WTC11 (cell line): Measurements from ENCODE around the gene SEBOX. TPM values are rescaled to one million over a fixed set of nuclear protein-coding genes. Genes with fewer than 3 reads are reported as not detected.

Experiments
- ATAC-seq: fragments of 200-7000 bp; cut with Tn5 transposase; 2 replicates; pipeline ENCODE4 v1.10.0; 2021; ENCODE audit warnings: mild to moderate bottlenecking, moderate library complexity
- CTCF ChIA-PET: fragments of 300-600 bp; sonication (Branson Sonifier 250); formaldehyde crosslinking; loops from one replicate; lab custom pipeline; 2021; ENCODE audit warnings: antibody characterized with exemption; lab: Charles Lee
- POLR2A ChIA-PET: fragments of 350-600 bp; sonication (Branson Sonifier 250); formaldehyde crosslinking; loops from one replicate; lab custom pipeline; 2021; ENCODE audit warnings: antibody characterized with exemption; lab: Charles Lee
- DNase-seq: peaks from one replicate; pipeline ENCODE4 v3.0.0; 2021; ENCODE audit warnings: low spot score
- H3K27ac Mint-ChIP-seq: 2 replicates; pipeline ENCODE4 v1.8.0; 2021; ENCODE audit warnings: mixed read lengths
- H3K27me3 Mint-ChIP-seq: 2 replicates; pipeline ENCODE4 v1.8.0; 2021; ENCODE audit warnings: low read depth, mild to moderate bottlenecking, moderate library complexity, mixed read lengths
- H3K36me3 Mint-ChIP-seq: 2 replicates; pipeline ENCODE4 v1.8.0; 2021; ENCODE audit warnings: mixed read lengths
- H3K4me1 Mint-ChIP-seq: 2 replicates; pipeline ENCODE4 v1.8.0; 2022; ENCODE audit warnings: mixed read lengths
- H3K4me3 Mint-ChIP-seq: 2 replicates; pipeline ENCODE4 v1.8.0; 2021; ENCODE audit warnings: mild to moderate bottlenecking, moderate library complexity, mixed read lengths
- H3K9me3 Mint-ChIP-seq: 2 replicates; pipeline ENCODE4 v1.8.0; 2021; ENCODE audit warnings: mixed read lengths
- ETV6 ChIP-seq: sonication (generic); formaldehyde crosslinking; IDR thresholded peaks from 2 replicates; pipeline ENCODE4 v1.8.1; 2022; ENCODE audit warnings: mild to moderate bottlenecking, missing genetic modification reagents
- GABPB1 ChIP-seq: sonication (generic); formaldehyde crosslinking; IDR thresholded peaks from 2 replicates; pipeline ENCODE4 v1.8.1; 2023; ENCODE audit warnings: mild to moderate bottlenecking, missing genetic modification reagents
- GRHL2 ChIP-seq: fragments of 250-450 bp; sonication (Bioruptor Pico); IDR thresholded peaks from 2 replicates; pipeline ENCODE4 v1.8.0; 2022; ENCODE audit warnings: mild to moderate bottlenecking, moderate library complexity; ENCODE audit not compliant: insufficient replicate concordance, severe bottlenecking
- GTF2I ChIP-seq: fragments of 250-450 bp; sonication (Bioruptor Pico); conservative IDR thresholded peaks from 2 replicates; pipeline ENCODE4 v1.4.0; 2021; ENCODE audit warnings: mild to moderate bottlenecking
- MXD4 ChIP-seq: fragments of 250-450 bp; sonication (Bioruptor Pico); IDR thresholded peaks from 2 replicates; pipeline ENCODE4 v1.8.0; 2021; ENCODE audit warnings: mild to moderate bottlenecking, moderate library complexity, borderline replicate concordance
- NFE2L1 ChIP-seq: sonication (generic); formaldehyde crosslinking; IDR thresholded peaks from 2 replicates; pipeline ENCODE4 v1.8.1; 2023; ENCODE audit warnings: missing genetic modification reagents
- OVOL2 ChIP-seq: fragments of 250-450 bp; sonication (Bioruptor Pico); IDR thresholded peaks from 2 replicates; pipeline ENCODE4 v1.9.0; 2021; ENCODE audit warnings: mild to moderate bottlenecking, borderline replicate concordance
- PRRX2 ChIP-seq: fragments of 250-450 bp; sonication (Bioruptor Pico); IDR thresholded peaks from 2 replicates; pipeline ENCODE4 v1.8.0; 2021; ENCODE audit warnings: mild to moderate bottlenecking
- ZNF138 ChIP-seq: sonication (generic); formaldehyde crosslinking; conservative IDR thresholded peaks from 2 replicates; pipeline ENCODE4 v1.8.1; 2022; ENCODE audit warnings: mild to moderate bottlenecking, moderate library complexity, missing genetic modification reagents
- ZNF219 ChIP-seq: sonication (generic); formaldehyde crosslinking; IDR thresholded peaks from 2 replicates; pipeline ENCODE4 v1.8.0; 2023; ENCODE audit warnings: missing genetic modification reagents, mild to moderate bottlenecking, borderline replicate concordance
- ZNF232 ChIP-seq: sonication (generic); formaldehyde crosslinking; IDR thresholded peaks from 2 replicates; pipeline ENCODE4 v1.8.0; 2022; ENCODE audit warnings: mild to moderate bottlenecking, missing genetic modification reagents
- ZNF263 ChIP-seq: sonication (generic); formaldehyde crosslinking; IDR thresholded peaks from 2 replicates; pipeline ENCODE4 v1.8.1; 2022; ENCODE audit warnings: low read depth, mild to moderate bottlenecking, moderate library complexity, missing genetic modification reagents
- ZNF317 ChIP-seq: sonication (generic); formaldehyde crosslinking; IDR thresholded peaks from 2 replicates; pipeline ENCODE4 v1.8.1; 2023; ENCODE audit warnings: low read depth, mild to moderate bottlenecking, moderate library complexity, missing genetic modification reagents, borderline replicate concordance
- ZNF416 ChIP-seq: fragments of 250-450 bp; sonication (Bioruptor Pico); IDR thresholded peaks from 2 replicates; pipeline ENCODE4 v1.9.0; 2021; ENCODE audit warnings: mild to moderate bottlenecking, inconsistent platforms
- ZNF423 ChIP-seq: fragments of 250-450 bp; sonication (Bioruptor Pico); IDR thresholded peaks from 2 replicates; pipeline ENCODE4 v2.1.2; 2022; ENCODE audit warnings: mild to moderate bottlenecking, moderate library complexity
- total RNA-seq: library from RNA; stranded (reverse); gene quantifications from 3 replicates; pipeline ENCODE4 v1.2.3, GENCODE V29; 2021
- TF ChIP-seq, protein P1 (sequence below): sonication (generic); formaldehyde crosslinking; IDR thresholded peaks from 2 replicates; pipeline ENCODE4 v1.8.1; 2023; ENCODE audit warnings: mild to moderate bottlenecking, missing genetic modification reagents, borderline replicate concordance
- TF ChIP-seq, protein P2 (sequence below): sonication (generic); formaldehyde crosslinking; IDR thresholded peaks from 2 replicates; pipeline ENCODE4 v1.8.1; 2022; ENCODE audit warnings: mild to moderate bottlenecking, moderate library complexity, missing genetic modification reagents
- TF ChIP-seq, protein P3 (sequence below): fragments of 250-450 bp; sonication (Bioruptor Pico); conservative IDR thresholded peaks from 2 replicates; pipeline ENCODE4 v1.9.0; 2021; ENCODE audit warnings: mild to moderate bottlenecking
- TF ChIP-seq, protein P4 (sequence below): sonication (generic); formaldehyde crosslinking; IDR thresholded peaks from 2 replicates; pipeline ENCODE4 v1.8.0; 2023; ENCODE audit warnings: mild to moderate bottlenecking, missing genetic modification reagents
- TF ChIP-seq, protein P5 (sequence below): sonication (generic); formaldehyde crosslinking; IDR thresholded peaks from 2 replicates; pipeline ENCODE4 v1.8.0; 2022; ENCODE audit warnings: missing genetic modification reagents
- TF ChIP-seq, protein P6 (sequence below): fragments of 250-450 bp; sonication (Bioruptor Pico); IDR thresholded peaks from 2 replicates; pipeline ENCODE4 v1.9.0; 2021; ENCODE audit warnings: moderate library complexity, mild to moderate bottlenecking, inconsistent platforms, borderline replicate concordance

The SEBOX gene
- total RNA-seq, 1 experiment from 2014 or later, result not detected

DNA sequence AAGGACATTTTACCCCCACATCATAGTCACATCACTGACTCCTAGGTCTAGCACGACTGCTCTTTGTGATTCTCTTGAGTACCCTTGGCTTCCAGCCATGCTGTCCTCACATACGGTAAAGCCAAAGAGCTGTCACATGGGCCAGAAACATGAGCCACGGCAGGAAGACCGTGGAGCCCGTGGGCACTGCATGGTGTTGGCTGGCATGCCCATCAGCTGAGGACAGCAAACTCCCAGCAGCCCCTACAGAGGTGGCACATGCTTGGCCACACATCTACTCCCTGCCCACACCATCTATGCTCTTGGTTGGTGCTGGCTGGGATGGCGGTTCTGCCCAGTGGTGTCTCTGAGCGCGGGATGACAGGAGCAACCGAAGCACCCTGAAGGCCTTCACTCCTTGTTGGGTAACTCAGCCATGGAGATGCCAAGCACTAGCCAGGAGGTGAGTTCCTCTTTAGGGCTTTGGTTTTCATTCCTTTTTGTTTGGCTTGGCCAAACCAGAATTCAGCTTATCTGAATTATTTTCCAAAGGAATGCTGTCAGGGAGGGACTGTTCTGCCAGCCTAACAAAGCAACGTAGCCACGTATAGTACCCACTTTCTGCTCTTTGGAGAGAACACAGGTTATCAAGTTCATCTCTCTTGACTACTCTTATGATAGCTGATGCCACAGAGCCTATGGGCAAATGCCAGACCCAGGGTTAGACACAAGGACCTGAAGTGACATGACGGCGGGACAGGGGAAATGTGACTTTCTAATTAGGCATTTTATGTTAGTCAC lies 19.4 kb downstream of the SEBOX start:
- TF ChIP-seq GRHL2 (CRISPR knock-in tag), result no peak
- no peak for TF ChIP-seq GABPB1 (CRISPR knock-in tag)
- no peak for TF ChIP-seq MXD4
- TF ChIP-seq ZNF317 (CRISPR knock-in tag), result no peak
- no peak for TF ChIP-seq ZNF138
- no peak for TF ChIP-seq ZNF219
- TF ChIP-seq ZNF232, result no peak
- TF ChIP-seq ETV6 (CRISPR knock-in tag), result no peak
- TF ChIP-seq ZNF423 (CRISPR knock-in tag), result no peak
- TF ChIP-seq NFE2L1 (CRISPR knock-in tag), result no peak
- TF ChIP-seq, protein P1, sequence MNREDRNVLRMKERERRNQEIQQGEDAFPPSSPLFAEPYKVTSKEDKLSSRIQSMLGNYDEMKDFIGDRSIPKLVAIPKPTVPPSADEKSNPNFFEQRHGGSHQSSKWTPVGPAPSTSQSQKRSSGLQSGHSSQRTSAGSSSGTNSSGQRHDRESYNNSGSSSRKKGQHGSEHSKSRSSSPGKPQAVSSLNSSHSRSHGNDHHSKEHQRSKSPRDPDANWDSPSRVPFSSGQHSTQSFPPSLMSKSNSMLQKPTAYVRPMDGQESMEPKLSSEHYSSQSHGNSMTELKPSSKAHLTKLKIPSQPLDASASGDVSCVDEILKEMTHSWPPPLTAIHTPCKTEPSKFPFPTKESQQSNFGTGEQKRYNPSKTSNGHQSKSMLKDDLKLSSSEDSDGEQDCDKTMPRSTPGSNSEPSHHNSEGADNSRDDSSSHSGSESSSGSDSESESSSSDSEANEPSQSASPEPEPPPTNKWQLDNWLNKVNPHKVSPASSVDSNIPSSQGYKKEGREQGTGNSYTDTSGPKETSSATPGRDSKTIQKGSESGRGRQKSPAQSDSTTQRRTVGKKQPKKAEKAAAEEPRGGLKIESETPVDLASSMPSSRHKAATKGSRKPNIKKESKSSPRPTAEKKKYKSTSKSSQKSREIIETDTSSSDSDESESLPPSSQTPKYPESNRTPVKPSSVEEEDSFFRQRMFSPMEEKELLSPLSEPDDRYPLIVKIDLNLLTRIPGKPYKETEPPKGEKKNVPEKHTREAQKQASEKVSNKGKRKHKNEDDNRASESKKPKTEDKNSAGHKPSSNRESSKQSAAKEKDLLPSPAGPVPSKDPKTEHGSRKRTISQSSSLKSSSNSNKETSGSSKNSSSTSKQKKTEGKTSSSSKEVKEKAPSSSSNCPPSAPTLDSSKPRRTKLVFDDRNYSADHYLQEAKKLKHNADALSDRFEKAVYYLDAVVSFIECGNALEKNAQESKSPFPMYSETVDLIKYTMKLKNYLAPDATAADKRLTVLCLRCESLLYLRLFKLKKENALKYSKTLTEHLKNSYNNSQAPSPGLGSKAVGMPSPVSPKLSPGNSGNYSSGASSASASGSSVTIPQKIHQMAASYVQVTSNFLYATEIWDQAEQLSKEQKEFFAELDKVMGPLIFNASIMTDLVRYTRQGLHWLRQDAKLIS (CRISPR knock-in tag), result no peak
- TF ChIP-seq, protein P2, sequence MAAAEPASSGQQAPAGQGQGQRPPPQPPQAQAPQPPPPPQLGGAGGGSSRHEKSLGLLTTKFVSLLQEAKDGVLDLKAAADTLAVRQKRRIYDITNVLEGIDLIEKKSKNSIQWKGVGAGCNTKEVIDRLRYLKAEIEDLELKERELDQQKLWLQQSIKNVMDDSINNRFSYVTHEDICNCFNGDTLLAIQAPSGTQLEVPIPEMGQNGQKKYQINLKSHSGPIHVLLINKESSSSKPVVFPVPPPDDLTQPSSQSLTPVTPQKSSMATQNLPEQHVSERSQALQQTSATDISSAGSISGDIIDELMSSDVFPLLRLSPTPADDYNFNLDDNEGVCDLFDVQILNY (CRISPR knock-in tag), result no peak
- TF ChIP-seq, all 79 proteins: peak for 0
- Mint-ChIP-seq H3K4me1 (peaks cover 6% of the 10 kb centered on the region; the same call in 1 of the 2 replicates), H3K9me3 (no peaks in the 10 kb centered on the region), H3K27me3 (no peaks in the 10 kb centered on the region), H3K27ac (no peak overlapping the region), H3K4me3 (no peak overlapping the region), H3K36me3 (peaks cover 53% of the 10 kb centered on the region)
- DNase-seq, result no peak
- CTCF ChIA-PET, result interaction anchor here (1.6 to 3.5 kb wide), 3 partner anchors 10 to 72 kb away, joined by 4 to 26 read pairs (median 7); partner anchors contain the start of genes IFT20, POLDIP2 and TNFAIP1
- POLR2A ChIA-PET, result no interaction called here
- ATAC-seq, result no peak

DNA sequence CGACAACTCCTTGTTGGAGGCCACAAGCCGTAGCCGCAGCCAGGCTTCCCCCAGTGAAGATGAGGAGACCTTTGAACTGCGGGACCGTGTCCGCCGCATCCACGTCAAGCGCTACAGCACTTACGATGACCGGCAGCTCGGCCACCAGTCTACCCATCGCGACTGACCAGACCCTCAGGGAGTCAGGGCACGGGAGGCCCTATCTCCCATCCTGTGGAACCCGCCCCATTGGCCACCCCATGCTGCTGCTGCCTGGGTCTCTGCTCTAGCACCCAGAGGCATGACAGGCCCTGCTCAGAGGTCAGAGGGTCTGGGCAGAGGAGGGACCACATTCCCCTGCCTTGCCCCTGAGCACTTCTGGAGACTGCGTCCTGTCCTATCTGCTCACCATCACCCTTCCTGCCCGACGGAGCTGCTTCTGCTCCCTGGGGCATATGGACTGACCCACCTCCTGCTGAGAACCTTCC lies 20.5 kb downstream of the SEBOX start:
- CTCF ChIA-PET, result interaction anchor here (1.6 kb wide), 1 partner anchor 13 kb away, joined by 4 read pairs; the partner anchor contains the start of gene POLDIP2
- TF ChIP-seq OVOL2 (CRISPR knock-in tag) (no peak), ZNF416 (no peak), PRRX2 (CRISPR knock-in tag) (no peak), GTF2I (CRISPR knock-in tag) (no peak), ZNF263 (no peak)
- TF ChIP-seq, protein P3, sequence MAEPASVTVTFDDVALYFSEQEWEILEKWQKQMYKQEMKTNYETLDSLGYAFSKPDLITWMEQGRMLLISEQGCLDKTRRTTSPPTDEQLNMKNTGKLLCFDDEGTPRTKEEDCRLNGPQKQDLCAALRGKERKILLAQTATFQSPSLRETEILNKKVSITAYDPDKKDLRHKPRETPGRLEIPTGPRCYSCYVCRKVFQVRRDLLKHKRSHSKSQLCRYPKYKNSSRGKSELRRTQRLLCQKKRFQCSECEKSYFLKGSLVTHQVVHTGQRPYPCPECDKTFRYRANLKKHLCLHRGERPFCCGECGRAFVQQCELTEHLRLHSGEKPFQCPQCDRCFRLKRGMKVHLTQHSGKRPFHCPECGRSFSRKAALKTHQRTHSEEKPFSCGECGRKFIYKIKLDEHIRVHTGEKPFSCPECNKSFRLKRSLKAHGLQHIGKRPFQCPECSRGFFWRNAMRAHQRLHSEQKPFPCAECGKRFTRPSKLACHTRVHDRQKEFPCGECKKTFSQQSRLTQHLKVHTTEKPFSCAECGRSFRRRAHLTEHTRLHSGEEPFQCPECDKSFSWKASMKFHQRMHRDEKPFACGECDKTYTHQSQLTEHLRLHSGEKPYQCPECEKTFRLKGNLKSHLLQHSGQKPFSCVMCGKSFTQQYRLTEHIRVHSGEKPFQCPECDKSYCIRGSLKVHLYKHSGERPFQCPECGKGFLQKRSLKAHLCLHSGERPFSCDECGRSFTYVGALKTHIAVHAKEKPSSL, result no peak
- TF ChIP-seq, protein P4, sequence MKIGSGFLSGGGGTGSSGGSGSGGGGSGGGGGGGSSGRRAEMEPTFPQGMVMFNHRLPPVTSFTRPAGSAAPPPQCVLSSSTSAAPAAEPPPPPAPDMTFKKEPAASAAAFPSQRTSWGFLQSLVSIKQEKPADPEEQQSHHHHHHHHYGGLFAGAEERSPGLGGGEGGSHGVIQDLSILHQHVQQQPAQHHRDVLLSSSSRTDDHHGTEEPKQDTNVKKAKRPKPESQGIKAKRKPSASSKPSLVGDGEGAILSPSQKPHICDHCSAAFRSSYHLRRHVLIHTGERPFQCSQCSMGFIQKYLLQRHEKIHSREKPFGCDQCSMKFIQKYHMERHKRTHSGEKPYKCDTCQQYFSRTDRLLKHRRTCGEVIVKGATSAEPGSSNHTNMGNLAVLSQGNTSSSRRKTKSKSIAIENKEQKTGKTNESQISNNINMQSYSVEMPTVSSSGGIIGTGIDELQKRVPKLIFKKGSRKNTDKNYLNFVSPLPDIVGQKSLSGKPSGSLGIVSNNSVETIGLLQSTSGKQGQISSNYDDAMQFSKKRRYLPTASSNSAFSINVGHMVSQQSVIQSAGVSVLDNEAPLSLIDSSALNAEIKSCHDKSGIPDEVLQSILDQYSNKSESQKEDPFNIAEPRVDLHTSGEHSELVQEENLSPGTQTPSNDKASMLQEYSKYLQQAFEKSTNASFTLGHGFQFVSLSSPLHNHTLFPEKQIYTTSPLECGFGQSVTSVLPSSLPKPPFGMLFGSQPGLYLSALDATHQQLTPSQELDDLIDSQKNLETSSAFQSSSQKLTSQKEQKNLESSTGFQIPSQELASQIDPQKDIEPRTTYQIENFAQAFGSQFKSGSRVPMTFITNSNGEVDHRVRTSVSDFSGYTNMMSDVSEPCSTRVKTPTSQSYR, result no peak
- TF ChIP-seq, protein P5, sequence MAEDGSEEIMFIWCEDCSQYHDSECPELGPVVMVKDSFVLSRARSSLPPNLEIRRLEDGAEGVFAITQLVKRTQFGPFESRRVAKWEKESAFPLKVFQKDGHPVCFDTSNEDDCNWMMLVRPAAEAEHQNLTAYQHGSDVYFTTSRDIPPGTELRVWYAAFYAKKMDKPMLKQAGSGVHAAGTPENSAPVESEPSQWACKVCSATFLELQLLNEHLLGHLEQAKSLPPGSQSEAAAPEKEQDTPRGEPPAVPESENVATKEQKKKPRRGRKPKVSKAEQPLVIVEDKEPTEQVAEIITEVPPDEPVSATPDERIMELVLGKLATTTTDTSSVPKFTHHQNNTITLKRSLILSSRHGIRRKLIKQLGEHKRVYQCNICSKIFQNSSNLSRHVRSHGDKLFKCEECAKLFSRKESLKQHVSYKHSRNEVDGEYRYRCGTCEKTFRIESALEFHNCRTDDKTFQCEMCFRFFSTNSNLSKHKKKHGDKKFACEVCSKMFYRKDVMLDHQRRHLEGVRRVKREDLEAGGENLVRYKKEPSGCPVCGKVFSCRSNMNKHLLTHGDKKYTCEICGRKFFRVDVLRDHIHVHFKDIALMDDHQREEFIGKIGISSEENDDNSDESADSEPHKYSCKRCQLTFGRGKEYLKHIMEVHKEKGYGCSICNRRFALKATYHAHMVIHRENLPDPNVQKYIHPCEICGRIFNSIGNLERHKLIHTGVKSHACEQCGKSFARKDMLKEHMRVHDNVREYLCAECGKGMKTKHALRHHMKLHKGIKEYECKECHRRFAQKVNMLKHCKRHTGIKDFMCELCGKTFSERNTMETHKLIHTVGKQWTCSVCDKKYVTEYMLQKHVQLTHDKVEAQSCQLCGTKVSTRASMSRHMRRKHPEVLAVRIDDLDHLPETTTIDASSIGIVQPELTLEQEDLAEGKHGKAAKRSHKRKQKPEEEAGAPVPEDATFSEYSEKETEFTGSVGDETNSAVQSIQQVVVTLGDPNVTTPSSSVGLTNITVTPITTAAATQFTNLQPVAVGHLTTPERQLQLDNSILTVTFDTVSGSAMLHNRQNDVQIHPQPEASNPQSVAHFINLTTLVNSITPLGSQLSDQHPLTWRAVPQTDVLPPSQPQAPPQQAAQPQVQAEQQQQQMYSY (CRISPR knock-in tag), result no peak
- TF ChIP-seq, protein P6, sequence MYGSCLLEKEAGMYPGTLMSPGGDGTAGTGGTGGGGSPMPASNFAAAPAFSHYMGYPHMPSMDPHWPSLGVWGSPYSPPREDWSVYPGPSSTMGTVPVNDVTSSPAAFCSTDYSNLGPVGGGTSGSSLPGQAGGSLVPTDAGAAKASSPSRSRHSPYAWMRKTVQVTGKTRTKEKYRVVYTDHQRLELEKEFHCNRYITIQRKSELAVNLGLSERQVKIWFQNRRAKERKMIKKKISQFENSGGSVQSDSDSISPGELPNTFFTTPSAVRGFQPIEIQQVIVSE (CRISPR knock-in tag), result no peak

More for the DNA sequence above, 20.5 kb downstream of the SEBOX start:
- DNase-seq (no peak), ATAC-seq (no peak)
- Mint-ChIP-seq H3K27me3 (no peaks in the 10 kb centered on the region), H3K36me3 (peaks cover 45% of the 10 kb centered on the region), H3K27ac (no peak overlapping the region), H3K4me3 (no peak overlapping the region), H3K9me3 (no peaks in the 10 kb centered on the region), H3K4me1 (peaks cover 6% of the 10 kb centered on the region; the same call in 1 of the 2 replicates)
- POLR2A ChIA-PET, result no interaction called here
